Measurements from ENCODE around the gene PLXNA3.

PLXNA3 gene

DNA sequence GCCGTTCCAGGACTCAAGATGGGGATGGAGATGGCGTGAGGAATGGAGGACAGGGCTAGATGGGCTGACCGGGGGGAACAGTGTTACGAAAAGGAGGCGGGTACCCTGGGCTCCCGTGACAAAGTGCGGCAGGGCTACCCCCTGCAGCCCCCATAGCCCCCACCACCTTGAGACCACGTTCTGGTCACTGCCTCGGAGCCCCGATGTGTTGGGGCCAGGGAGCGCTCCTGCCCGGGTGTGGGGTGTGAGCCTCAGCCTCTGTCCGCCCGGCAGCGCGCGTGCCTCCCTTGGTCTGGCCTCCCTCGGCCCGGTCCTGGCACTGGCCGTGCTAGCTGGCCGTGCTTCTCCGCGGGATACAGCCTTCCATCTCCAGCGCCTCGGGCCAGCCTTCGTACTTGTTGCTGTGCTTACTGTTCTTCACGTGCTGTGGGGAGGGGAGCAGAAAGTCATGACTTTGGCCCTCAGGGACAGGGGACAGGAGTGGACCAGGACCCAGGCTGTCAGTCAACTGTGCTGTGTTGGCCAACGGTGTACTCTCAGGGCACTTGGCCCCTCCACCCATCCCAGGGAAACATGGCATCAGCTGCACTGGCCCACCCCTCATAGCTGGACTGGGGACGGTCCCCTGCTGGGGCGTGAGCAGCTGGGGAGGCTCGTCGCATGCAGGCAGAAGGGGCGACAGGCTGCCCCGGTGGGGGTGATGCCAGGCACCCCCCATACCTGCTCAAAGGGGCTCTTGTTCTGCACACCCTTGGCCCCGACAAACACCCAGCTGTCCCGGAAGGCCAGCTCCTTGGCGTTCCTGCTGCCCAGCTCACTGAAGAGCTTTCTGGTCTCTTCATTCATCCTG lies 48.6 kb downstream of the PLXNA3 start:
- H3K9me3 ChIP-seq, result peaks cover 0 to 8% (median 0%) of the 10 kb centered on the region in 3 donors
- H3K36me3 ChIP-seq, result peaks cover 0 to 57% (median 42%) of the 10 kb centered on the region in 3 donors
- intact Hi-C loops (cut with DNase I; ENCODE audit: low total_unique reads), result no loop called here
- no peak for DNase-seq
- no peak overlapping the region for H3K4me3 ChIP-seq
- H3K27me3 ChIP-seq, result no peaks in the 10 kb centered on the region
- TF ChIP-seq, protein P1, sequence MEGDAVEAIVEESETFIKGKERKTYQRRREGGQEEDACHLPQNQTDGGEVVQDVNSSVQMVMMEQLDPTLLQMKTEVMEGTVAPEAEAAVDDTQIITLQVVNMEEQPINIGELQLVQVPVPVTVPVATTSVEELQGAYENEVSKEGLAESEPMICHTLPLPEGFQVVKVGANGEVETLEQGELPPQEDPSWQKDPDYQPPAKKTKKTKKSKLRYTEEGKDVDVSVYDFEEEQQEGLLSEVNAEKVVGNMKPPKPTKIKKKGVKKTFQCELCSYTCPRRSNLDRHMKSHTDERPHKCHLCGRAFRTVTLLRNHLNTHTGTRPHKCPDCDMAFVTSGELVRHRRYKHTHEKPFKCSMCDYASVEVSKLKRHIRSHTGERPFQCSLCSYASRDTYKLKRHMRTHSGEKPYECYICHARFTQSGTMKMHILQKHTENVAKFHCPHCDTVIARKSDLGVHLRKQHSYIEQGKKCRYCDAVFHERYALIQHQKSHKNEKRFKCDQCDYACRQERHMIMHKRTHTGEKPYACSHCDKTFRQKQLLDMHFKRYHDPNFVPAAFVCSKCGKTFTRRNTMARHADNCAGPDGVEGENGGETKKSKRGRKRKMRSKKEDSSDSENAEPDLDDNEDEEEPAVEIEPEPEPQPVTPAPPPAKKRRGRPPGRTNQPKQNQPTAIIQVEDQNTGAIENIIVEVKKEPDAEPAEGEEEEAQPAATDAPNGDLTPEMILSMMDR (IDR thresholded peaks at IDR 0.05), result no peak
- no peak overlapping the region for H3K27ac ChIP-seq
- no peaks in the 10 kb centered on the region for H3K4me1 ChIP-seq

DNA sequence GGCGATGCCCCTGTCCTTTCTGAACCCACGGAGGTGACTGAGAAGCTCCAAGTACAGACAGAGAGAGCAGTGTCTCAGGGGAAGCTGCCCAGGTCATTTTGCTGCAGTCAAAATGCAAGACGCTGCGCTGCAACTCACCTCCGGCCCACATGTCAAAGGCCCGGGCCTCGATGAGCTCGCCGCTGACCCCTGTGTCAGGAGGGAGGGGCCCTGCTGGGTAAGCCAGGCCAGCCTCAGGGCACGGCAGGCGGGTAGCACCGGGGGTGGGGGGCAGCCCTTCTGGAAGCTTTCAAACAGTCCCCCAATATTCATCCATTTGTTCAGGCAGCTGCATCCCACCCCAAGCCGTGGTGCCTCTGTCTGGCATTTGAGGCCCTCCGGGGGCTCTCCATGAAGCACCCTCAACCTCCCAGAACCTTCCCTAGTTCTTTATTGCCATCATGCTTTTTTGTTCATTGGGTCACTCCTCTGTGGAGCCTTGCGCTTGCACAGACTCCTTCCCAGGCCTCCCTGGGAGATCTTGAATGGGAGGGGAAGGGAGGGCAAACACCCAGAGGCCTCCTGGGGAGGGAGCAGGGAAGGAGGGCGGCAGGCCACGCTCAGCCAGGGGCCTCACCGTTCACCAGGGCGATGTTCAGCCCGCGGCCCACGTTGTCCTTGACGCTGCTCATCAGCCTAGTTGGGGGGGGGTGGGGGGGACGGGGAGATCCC lies 49.7 kb downstream of the PLXNA3 start:
- H3K27ac ChIP-seq, result no peak overlapping the region
- H3K36me3 ChIP-seq, result peaks cover 0 to 58% (median 42%) of the 10 kb centered on the region in 3 donors
- H3K9me3 ChIP-seq, result peaks cover 0 to 8% (median 0%) of the 10 kb centered on the region in 3 donors
- no peaks in the 10 kb centered on the region for H3K27me3 ChIP-seq
- no peak overlapping the region for H3K4me3 ChIP-seq
- TF ChIP-seq, protein P1 (IDR thresholded peaks at IDR 0.05), result no peak
- no peaks in the 10 kb centered on the region for H3K4me1 ChIP-seq
- no peak for DNase-seq
- intact Hi-C loops (cut with DNase I; ENCODE audit: low total_unique reads), result no loop called here

DNA sequence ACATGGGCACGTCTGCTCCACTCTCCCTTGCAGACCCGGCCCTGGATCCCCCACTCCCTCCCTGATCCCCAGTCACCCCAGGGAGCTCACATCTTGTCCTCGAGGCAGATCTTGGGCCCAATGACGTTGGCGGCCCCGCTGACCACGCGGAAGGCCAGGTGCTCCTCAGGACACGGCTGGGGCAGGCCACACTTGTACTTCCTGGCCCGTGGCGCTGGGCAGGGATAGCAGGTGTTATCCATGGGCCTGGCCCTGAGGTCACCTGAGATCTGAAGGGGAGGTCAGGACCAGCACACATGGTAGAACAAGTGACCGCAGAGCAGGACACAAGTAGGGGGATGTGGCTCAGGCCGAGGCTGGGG lies 50.3 kb downstream of the PLXNA3 start:
- Histone ChIP-seq H3K4me1 (no peaks in the 10 kb centered on the region), H3K4me3 (no peak overlapping the region), H3K36me3 (peaks cover 0 to 58% (median 42%) of the 10 kb centered on the region in 3 donors), H3K27me3 (no peaks in the 10 kb centered on the region), H3K9me3 (peaks cover 0 to 8% (median 0%) of the 10 kb centered on the region in 3 donors), H3K27ac (no peak overlapping the region)
- intact Hi-C loops (cut with DNase I; ENCODE audit: low total_unique reads), result no loop called here
- TF ChIP-seq, protein P1 (IDR thresholded peaks at IDR 0.05), result no peak
- no peak for DNase-seq

DNA sequence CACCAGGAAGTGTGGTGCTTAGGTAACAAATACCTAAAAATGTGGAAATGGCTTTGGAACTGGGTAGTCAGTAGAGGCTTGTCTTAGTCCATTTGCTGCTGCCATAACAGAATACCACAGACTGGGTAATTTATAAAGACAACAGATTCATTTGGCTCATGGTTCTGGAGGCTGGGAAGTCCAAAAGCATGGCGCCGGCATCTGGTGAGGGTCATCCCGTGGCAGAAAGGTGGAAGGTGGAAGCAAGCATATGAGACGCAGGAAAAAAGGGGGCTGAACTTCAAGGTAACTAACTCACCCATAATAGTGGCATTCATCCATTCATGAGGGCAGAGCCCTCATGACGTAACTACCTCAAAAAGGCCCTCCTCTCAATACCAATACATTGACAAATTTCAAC lies 51.4 kb downstream of the PLXNA3 start:
- H3K27me3 ChIP-seq, result no peaks in the 10 kb centered on the region
- no peak overlapping the region for H3K27ac ChIP-seq
- no peak overlapping the region for H3K4me3 ChIP-seq
- DNase-seq, result no peak
- intact Hi-C loops (cut with DNase I; ENCODE audit: low total_unique reads), result no loop called here
- peaks cover 0 to 58% (median 42%) of the 10 kb centered on the region in 3 donors for H3K36me3 ChIP-seq
- peaks cover 0 to 8% (median 0%) of the 10 kb centered on the region in 3 donors for H3K9me3 ChIP-seq
- TF ChIP-seq, protein P1 (IDR thresholded peaks at IDR 0.05), result no peak
- no peaks in the 10 kb centered on the region for H3K4me1 ChIP-seq

DNA sequence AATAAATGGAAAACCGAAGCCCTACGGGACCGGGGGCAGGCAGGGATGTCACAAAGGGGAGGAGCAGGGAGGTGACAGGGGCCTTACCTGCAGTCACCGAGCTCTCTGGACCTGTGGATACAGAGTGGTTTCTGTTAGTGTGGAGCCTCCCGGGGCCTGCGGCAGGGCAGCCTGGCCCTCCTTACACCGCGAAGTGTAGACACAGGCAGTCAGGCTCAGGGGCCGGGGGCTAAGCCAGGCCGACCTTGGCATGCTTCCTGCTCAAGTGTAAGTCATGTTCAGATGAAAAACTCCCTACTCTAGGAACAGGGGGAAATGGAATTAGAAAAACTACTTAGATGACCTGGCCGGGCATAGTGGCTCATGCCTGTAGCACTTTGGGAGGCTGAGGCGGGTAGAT lies 53.7 kb downstream of the PLXNA3 start:
- DNase-seq, result no peak
- H3K27me3 ChIP-seq, result no peaks in the 10 kb centered on the region
- intact Hi-C loops (cut with DNase I; ENCODE audit: low total_unique reads), result no loop called here
- peaks cover 0 to 8% (median 0%) of the 10 kb centered on the region in 3 donors for H3K9me3 ChIP-seq
- H3K4me3 ChIP-seq, result no peak overlapping the region
- peaks cover 0 to 8% (median 0%) of the 10 kb centered on the region in 4 donors for H3K4me1 ChIP-seq
- TF ChIP-seq, protein P1 (IDR thresholded peaks at IDR 0.05), result no peak
- no peak overlapping the region for H3K27ac ChIP-seq
- peaks cover 0 to 43% (median 26%) of the 10 kb centered on the region in 3 donors for H3K36me3 ChIP-seq
